HG03135 (cell line): Measurements from ENCODE around the gene SERTM1.

ENCODE experiments used
- ATAC-seq: cut with Tn5 transposase; IDR thresholded peaks from one replicate; pipeline ENCODE4 v1.9.1; 2021; ENCODE audit warnings: mild to moderate bottlenecking, moderate library complexity; ENCODE audit not compliant: unreplicated experiment

SERTM1 gene

GRCh38 chr13:36673838-36674326 is at the start of gene SERTM1:
Gene SERTM1, plus strand, starts transcription at chr13:36674020. Its CDS starts 21,059 bp downstream, at chr13:36695079.
- ATAC-seq, result no peak

- no peak for ATAC-seq
Measured at GRCh38 chr13:36628377-36629056, 45.3 kb upstream of the SERTM1 start.

GRCh38 chr13:36629057-36629385 is 44.8 kb upstream of the SERTM1 start:
- ATAC-seq, result no peak

GRCh38 chr13:36630181-36630803 is 43.5 kb upstream of the SERTM1 start:
- ATAC-seq, result no peak

GRCh38 chr13:36639610-36640009 is 34.2 kb upstream of the SERTM1 start:
- no peak for ATAC-seq

GRCh38 chr13:36650611-36651010 is 23.2 kb upstream of the SERTM1 start:
- ATAC-seq, result no peak

- ATAC-seq, result no peak
Measured at GRCh38 chr13:36665630-36666029, 8.2 kb upstream of the SERTM1 start.

GRCh38 chr13:36666477-36667229 is 7.2 kb upstream of the SERTM1 start:
- ATAC-seq, result no peak

GRCh38 chr13:36668316-36668715 is 5.5 kb upstream of the SERTM1 start:
- no peak for ATAC-seq

GRCh38 chr13:36673352-36673751 is 468 bp upstream of the SERTM1 start:
- no peak for ATAC-seq

GRCh38 chr13:36674337-36675212 is 755 bp downstream of the SERTM1 start:
- ATAC-seq, result no peak

- ATAC-seq, result no peak
Measured at GRCh38 chr13:36675213-36675536, 1.4 kb downstream of the SERTM1 start.

GRCh38 chr13:36680913-36681312 is 7.1 kb downstream of the SERTM1 start:
- no peak for ATAC-seq

- ATAC-seq, result no peak
Measured at GRCh38 chr13:36681894-36682624, 8.2 kb downstream of the SERTM1 start.

- ATAC-seq, result no peak
Measured at GRCh38 chr13:36683701-36684100, 9.9 kb downstream of the SERTM1 start.

- ATAC-seq, result no peak
Measured at GRCh38 chr13:36685927-36686326, 12.1 kb downstream of the SERTM1 start.

- ATAC-seq, result no peak
Measured at GRCh38 chr13:36696410-36697010, 22.7 kb downstream of the SERTM1 start.

- ATAC-seq, result no peak
Measured at GRCh38 chr13:36700170-36700569, 26.4 kb downstream of the SERTM1 start.

- no peak for ATAC-seq
Measured at GRCh38 chr13:36706755-36707154, 32.9 kb downstream of the SERTM1 start.
